Heart left ventricle (tissue), 16 donors: Measurements from ENCODE around the gene CRACDL. TPM values are rescaled to one million over a fixed set of nuclear protein-coding genes. Genes with fewer than 3 reads are reported as not detected.

Experiments
- ATAC-seq, 4 donors: fragments of 200-7000 bp; cut with Tn5 transposase; one replicate each; pipeline ENCODE4 v1.9.1; 2020 to 2022; ENCODE audit warnings: moderate library complexity in 4 of 4, mild to moderate bottlenecking in 3 of 4, moderate number of reproducible peaks in 1 of 4
- DNase-seq, 5 donors: peaks; one replicate each; pipeline ENCODE4 v3.0.0-alpha.2; 2020
- H3K27ac ChIP-seq, 12 donors: fragments of 200-600 bp; sonication (generic) in 4 of 12; one replicate each; pipeline versions ENCODE4 v1.5.0 to v1.8.0; 2016 to 2022; ENCODE audit warnings: mild to moderate bottlenecking in 2 of 12
- H3K27me3 ChIP-seq, 9 donors: fragments of 200-600 bp; sonication (generic) in 2 of 9; one replicate each; pipeline versions ENCODE4 v1.5.1 to v1.8.0; 2016 to 2022; ENCODE audit warnings: mild to moderate bottlenecking in 3 of 9
- H3K36me3 ChIP-seq, 9 donors: fragments of 200-600 bp; sonication (generic) in 2 of 9; one replicate each; pipeline versions ENCODE4 v1.5.0 to v1.8.0; 2018 to 2022; ENCODE audit warnings: mild to moderate bottlenecking in 2 of 9
- H3K4me1 ChIP-seq, 12 donors: fragments of 200-600 bp; sonication (generic) in 4 of 12; one replicate each; pipeline versions ENCODE4 v1.5.0 to v1.8.0; 2016 to 2022; ENCODE audit warnings: mild to moderate bottlenecking in 3 of 12
- H3K4me3 ChIP-seq, 12 donors: fragments of 200-600 bp; sonication (generic) in 4 of 12; one replicate each; pipeline versions ENCODE4 v1.5.0 to v1.8.0; 2017 to 2022; ENCODE audit warnings: mild to moderate bottlenecking in 9 of 12, moderate library complexity in 4 of 12
- H3K9me3 ChIP-seq, 12 donors: fragments of 200-600 bp; sonication (generic) in 4 of 12; one replicate each; pipeline versions ENCODE4 v1.5.0 to v1.8.0; 2016 to 2022; ENCODE audit warnings: mild to moderate bottlenecking in 1 of 12
- POLR2A ChIP-seq, 2 donors: fragments of 450-650 bp; IDR thresholded peaks; one replicate each; pipeline ENCODE4 v1.6.1; 2017; ENCODE audit warnings: antibody characterized with exemption in 2 of 2, mild to moderate bottlenecking in 2 of 2, moderate library complexity in 2 of 2
- WGBS, 4 donors: extraction: QIAGEN DNeasy Blood & Tissue Kit in 2 of 4; methylation state at CpG; one replicate each; pipeline versions ENCODE4 v1.1.5 to v1.1.7; 2013 to 2018; 5-methylcytosine and 5-hydroxymethylcytosine counted together
- intact Hi-C, 10 donors: fragments of 100-400 bp; cut with DNase I; formaldehyde crosslinking; loops; one replicate each; pipeline versions ENCODE4 v1.11.1 to v1.14.2; 2022
- polyA plus RNA-seq, 2 donors: library from polyadenylated mRNA; stranded (reverse); fragments of 200-250 nt; gene quantifications; one replicate each; pipeline ENCODE4 v1.2.3, GENCODE V29; 2013
- total RNA-seq, 9 donors: library from RNA; depleted of rRNA in 2 of 9; stranded (reverse); fragments of >200 nt in 2 of 9; fragmentation: NEBNext Ultra II Directional in 3 of 9; extraction: Animal tissue kit (Norgen Biotek cat#: 25700) in 3 of 9; gene quantifications; one replicate each; pipeline versions ENCODE4 v1.1.0 to v1.2.4, GENCODE V29; 2016 to 2023
- TF ChIP-seq, protein P1 (sequence below), 12 donors: fragments of 200-600 bp; sonication (generic) in 4 of 12; IDR thresholded peaks; one replicate each; pipeline versions ENCODE4 v1.5.0 to v1.8.0; 2018 to 2022; ENCODE audit warnings: antibody characterized with exemption in 12 of 12, mild to moderate bottlenecking in 5 of 12
- donor health status: ischemic (EF 13 %, LVEDD 7.1; RV severe dilation, severe dysfunction).
- donor health status: healthy with polysubstance abuse.
- donor health status: DM: no; HTN: yes; CAD: no.
- donor health status: DM: no; HTN: no; CAD: no.
- donor health status: ischemic (EF 25% LVEDD 6.9; RV normal size, moderate dysfunction).
- donor health status: ischemic (EF 25% LVEDD 5.7; RV mildly dilated, moderate dysfunction).
- donor health status: healthy.
- donor health status: DM: yes; HTN: yes; CAD: no.
- donor health status: ischemic (EF 35%, LVEDD 5.7; RV mildly dilated, moderate dysfunction).
- donor health status: nonischemic (EF 11% LVEDD 7.7; RV severe dilation, severe dysfunction).
- donor health status: DM: yes; HTN: yes; CAD: no.
- donor health status: PGD.
- donor health status: ischemic (EF 29% LVEDD 5.4; RV normal size, mild dysfunction).
- donor health status: nonischemic (EF 23%, LVEDD 6.1; RV moderate dilation, normal function).

CRACDL gene
- total and polyA plus RNA-seq, 11 donors = 1.1 to 7.4 (median 2.9) TPM

DNA sequence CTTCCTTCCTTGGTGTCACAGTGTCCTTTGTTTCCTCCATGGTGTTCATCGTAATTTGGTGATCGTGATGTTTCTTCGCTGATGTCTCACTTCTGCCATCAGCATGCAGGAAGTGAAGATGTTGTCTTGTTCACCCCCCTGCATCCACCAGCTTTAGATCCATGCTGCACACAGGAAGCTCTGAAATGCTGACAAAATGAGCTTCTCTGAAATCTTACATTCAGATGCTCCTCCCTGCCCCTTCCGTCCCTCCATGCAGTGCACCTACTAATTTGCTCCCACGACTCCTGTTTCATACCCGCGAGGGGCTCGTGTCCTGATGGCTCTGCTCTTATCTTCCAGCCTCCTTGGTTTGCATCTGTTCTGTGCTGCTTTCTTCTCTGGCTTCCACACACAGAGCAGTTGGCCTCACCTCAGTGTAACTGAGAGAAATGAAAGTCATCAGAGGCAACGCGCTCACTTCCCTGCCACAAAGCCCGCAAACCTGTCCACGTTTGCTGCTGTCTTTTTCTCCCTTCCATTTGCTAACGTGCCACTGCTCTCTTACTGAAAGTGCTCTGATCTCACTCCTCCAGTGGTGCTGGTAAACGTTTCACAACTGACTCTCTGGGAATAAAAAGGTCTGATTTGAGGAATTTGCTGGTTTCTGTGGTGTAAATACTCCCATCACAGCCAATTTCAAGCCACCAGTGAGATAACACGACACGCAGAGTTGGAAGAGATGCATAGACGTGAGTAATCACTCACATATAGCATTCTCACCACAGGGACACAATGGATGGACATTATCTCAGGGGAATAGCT, 164.1 kb downstream of the CRACDL start:
- intact Hi-C loops = no loop called here
- ATAC-seq (peak in 3 of 4 donors; percentile 48 to 52 (median 51)), DNase-seq (no peak)
- H3K4me1 ChIP-seq = peaks cover 0 to 56% (median 5%) of the 10 kb centered on the region in 12 donors
- peaks cover 0 to 2% (median 0%) of the 10 kb centered on the region in 9 donors for H3K27me3 ChIP-seq
- no peaks in the 10 kb centered on the region for H3K36me3 ChIP-seq
- H3K27ac ChIP-seq = peak overlapping the region in 6 of 12 donors; percentile 8 to 90 (median 30)
- 34 to 47% (median 36%) methylated on average over 17 of the region's 17 CpGs for WGBS, 4 donors
- H3K4me3 ChIP-seq = peak overlapping the region in 9 of 12 donors; percentile 9 to 51 (median 24)
- H3K9me3 ChIP-seq = no peaks in the 10 kb centered on the region
- no peak for TF ChIP-seq POLR2A (IDR thresholded peaks at IDR 0.05)
- TF ChIP-seq, protein P1, sequence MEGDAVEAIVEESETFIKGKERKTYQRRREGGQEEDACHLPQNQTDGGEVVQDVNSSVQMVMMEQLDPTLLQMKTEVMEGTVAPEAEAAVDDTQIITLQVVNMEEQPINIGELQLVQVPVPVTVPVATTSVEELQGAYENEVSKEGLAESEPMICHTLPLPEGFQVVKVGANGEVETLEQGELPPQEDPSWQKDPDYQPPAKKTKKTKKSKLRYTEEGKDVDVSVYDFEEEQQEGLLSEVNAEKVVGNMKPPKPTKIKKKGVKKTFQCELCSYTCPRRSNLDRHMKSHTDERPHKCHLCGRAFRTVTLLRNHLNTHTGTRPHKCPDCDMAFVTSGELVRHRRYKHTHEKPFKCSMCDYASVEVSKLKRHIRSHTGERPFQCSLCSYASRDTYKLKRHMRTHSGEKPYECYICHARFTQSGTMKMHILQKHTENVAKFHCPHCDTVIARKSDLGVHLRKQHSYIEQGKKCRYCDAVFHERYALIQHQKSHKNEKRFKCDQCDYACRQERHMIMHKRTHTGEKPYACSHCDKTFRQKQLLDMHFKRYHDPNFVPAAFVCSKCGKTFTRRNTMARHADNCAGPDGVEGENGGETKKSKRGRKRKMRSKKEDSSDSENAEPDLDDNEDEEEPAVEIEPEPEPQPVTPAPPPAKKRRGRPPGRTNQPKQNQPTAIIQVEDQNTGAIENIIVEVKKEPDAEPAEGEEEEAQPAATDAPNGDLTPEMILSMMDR (IDR thresholded peaks at IDR 0.05) = no peak

DNA sequence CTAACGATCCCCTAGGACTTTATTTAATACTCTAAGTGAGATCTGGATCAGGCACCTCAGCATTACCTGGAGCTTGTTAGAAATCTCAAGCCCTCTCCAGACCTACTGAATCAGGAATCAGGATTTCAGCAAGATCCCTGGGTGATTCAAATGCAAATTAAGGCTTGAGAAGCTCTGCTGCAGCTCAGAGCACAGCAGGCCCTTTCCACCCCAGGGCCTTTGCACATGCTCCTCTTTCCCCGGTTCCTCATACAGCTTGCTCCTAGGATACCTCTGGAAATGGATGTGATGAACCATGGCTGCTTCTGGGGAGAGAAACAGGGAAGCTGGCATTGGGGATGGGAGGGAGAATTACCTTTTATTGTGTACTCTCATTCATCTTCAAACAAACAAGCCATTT, 164.8 kb downstream of the CRACDL start:
- TF ChIP-seq POLR2A (IDR thresholded peaks at IDR 0.05) = no peak
- TF ChIP-seq, protein P1 (IDR thresholded peaks at IDR 0.05) = no peak
- intact Hi-C loops = no loop called here
- no peak for ATAC-seq
- no peak for DNase-seq
- peaks cover 0 to 2% (median 0%) of the 10 kb centered on the region in 9 donors for H3K27me3 ChIP-seq
- H3K4me1 ChIP-seq = peaks cover 0 to 62% (median 5%) of the 10 kb centered on the region in 12 donors
- H3K36me3 ChIP-seq = no peaks in the 10 kb centered on the region
- 86 to 93% (median 87%) methylated on average over 2 of the region's 2 CpGs for WGBS, 4 donors
- peak overlapping the region in 3 of 12 donors; percentile 44 to 90 (median 57) for H3K27ac ChIP-seq
- H3K9me3 ChIP-seq = no peaks in the 10 kb centered on the region
- peak overlapping the region in 1 of 12 donors; percentile 51 for H3K4me3 ChIP-seq

DNA sequence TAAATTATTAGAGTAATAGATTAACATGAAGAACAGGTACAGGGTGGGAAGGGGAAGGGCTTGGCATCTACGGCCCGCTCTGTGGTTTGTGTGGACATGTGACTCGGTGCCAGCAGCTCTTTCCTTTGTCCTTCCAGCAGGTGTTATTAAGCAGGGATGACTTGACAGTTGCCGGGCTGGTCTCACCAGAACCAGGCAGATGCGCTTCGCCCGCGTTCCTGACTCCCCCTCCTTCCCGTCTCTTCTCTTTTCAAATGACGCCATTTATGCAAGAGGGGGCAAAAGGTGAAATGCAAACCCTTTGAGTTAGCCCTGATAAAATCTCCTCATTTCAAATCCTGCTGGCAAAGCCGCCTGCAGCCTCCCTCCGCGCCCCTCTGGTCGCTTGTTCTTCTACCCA, 166.2 kb downstream of the CRACDL start:
- Histone ChIP-seq H3K4me1 (peaks cover 0 to 75% (median 5%) of the 10 kb centered on the region in 12 donors), H3K27me3 (peaks cover 0 to 2% (median 0%) of the 10 kb centered on the region in 9 donors), H3K27ac (peak overlapping the region in 1 of 12 donors; percentile 77), H3K9me3 (no peaks in the 10 kb centered on the region), H3K4me3 (peak overlapping the region in 1 of 12 donors; percentile 30), H3K36me3 (no peaks in the 10 kb centered on the region)
- intact Hi-C loops = no loop called here
- DNase-seq = no peak
- TF ChIP-seq, protein P1 (IDR thresholded peaks at IDR 0.05) = no peak
- TF ChIP-seq POLR2A (IDR thresholded peaks at IDR 0.05) = no peak
- no peak for ATAC-seq
- 74 to 78% (median 76%) methylated on average over 14 of the region's 14 CpGs for WGBS, 4 donors

DNA sequence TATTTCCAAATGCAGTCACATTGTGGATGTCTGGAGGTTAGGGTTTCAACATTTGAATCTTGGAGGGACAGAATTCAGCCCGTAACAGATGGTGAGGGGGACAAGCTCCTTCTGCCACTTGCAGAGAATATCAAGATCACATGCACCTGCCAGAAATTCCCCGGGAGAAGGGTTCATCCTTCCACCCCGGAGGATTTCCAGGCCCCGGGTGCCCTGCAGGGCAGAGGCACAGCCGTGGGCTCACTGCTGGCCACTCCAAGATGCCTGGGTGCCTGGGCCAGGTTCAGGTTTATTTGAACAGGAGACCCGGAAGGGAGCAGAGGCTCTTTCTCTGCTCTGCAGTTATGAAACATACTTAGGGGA, 166.9 kb downstream of the CRACDL start:
- Histone ChIP-seq H3K4me1 (peaks cover 0 to 80% (median 5%) of the 10 kb centered on the region in 12 donors), H3K27ac (peak overlapping the region in 1 of 12 donors; percentile 77), H3K27me3 (peaks cover 0 to 2% (median 0%) of the 10 kb centered on the region in 9 donors), H3K9me3 (no peaks in the 10 kb centered on the region), H3K36me3 (no peaks in the 10 kb centered on the region), H3K4me3 (no peak overlapping the region)
- DNase-seq (no peak), ATAC-seq (no peak)
- TF ChIP-seq POLR2A (IDR thresholded peaks at IDR 0.05) = no peak
- intact Hi-C loops = no loop called here
- 90 to 100% (median 94%) methylated on average over 6 of the region's 6 CpGs for WGBS, 4 donors
